HG03558 (cell line): ENCODE results near the gene DLEC1.

Experiments
- ATAC-seq: cut with Tn5 transposase; IDR thresholded peaks from one replicate; pipeline ENCODE4 v1.9.1; 2021; ENCODE audit warnings: moderate number of reproducible peaks; ENCODE audit not compliant: unreplicated experiment; ENCODE audit errors: extremely low read depth

Gene DLEC1

GRCh38 chr3:38101811-38102443, 62.9 kb downstream of the DLEC1 start:
- ATAC-seq, result no peak

GRCh38 chr3:38102444-38102814, 63.4 kb downstream of the DLEC1 start:
- no peak for ATAC-seq

- ATAC-seq, result no peak
Measured at GRCh38 chr3:38105525-38105924, 66.5 kb downstream of the DLEC1 start.

- no peak for ATAC-seq
Measured at GRCh38 chr3:38107911-38108648, 69.1 kb downstream of the DLEC1 start.

- no peak for ATAC-seq
Measured at GRCh38 chr3:38108649-38109579, 69.9 kb downstream of the DLEC1 start.

GRCh38 chr3:38109580-38110313, 70.7 kb downstream of the DLEC1 start:
- ATAC-seq, result no peak

- no peak for ATAC-seq
Measured at GRCh38 chr3:38110314-38111050, 71.5 kb downstream of the DLEC1 start.

- ATAC-seq, result no peak
Measured at GRCh38 chr3:38111201-38111600, 72.2 kb downstream of the DLEC1 start.

- no peak for ATAC-seq
Measured at GRCh38 chr3:38111696-38112377, 72.8 kb downstream of the DLEC1 start.

GRCh38 chr3:38112378-38112761, 73.4 kb downstream of the DLEC1 start:
- ATAC-seq, result no peak

- no peak for ATAC-seq
Measured at GRCh38 chr3:38114052-38114874, 75.3 kb downstream of the DLEC1 start.

GRCh38 chr3:38114875-38115644, 76.1 kb downstream of the DLEC1 start:
- no peak for ATAC-seq

- no peak for ATAC-seq
Measured at GRCh38 chr3:38115645-38116427, 76.8 kb downstream of the DLEC1 start.

- no peak for ATAC-seq
Measured at GRCh38 chr3:38116471-38117162, 77.6 kb downstream of the DLEC1 start.

GRCh38 chr3:38117163-38117716, 78.2 kb downstream of the DLEC1 start:
- no peak for ATAC-seq
